NT2/D1 (cell line): Measurements from ENCODE around the gene ACOX3.
"Not testable (repeated sequence)": the region's sequence is repeated elsewhere in the genome, so short reads cannot be mapped to it uniquely, and the experiment has no call there.

Experiments
- DNase-seq: peaks from one replicate; pipeline ENCODE4 v3.0.0-alpha.2; 2011; ENCODE audit warnings: low read depth, low spot score
- H3K27me3 ChIP-seq: 2 replicates; pipeline ENCODE4 v1.6.0; 2011; ENCODE audit warnings: mild to moderate bottlenecking; ENCODE audit not compliant: insufficient read length, insufficient read depth
- H3K36me3 ChIP-seq: 2 replicates; pipeline ENCODE4 v1.6.1; 2011; ENCODE audit warnings: mild to moderate bottlenecking, low read length, mixed read lengths; ENCODE audit not compliant: insufficient read depth, insufficient read length
- H3K4me1 ChIP-seq: 2 replicates; pipeline ENCODE4 v1.5.1; 2011; ENCODE audit not compliant: insufficient read depth, insufficient read length
- H3K4me3 ChIP-seq: 2 replicates; pipeline ENCODE4 v1.5.1; 2011; ENCODE audit warnings: low read depth; ENCODE audit not compliant: insufficient read length
- H3K9ac ChIP-seq: 2 replicates; pipeline ENCODE4 v1.6.0; 2011; ENCODE audit warnings: low read depth; ENCODE audit not compliant: insufficient read length
- H3K9me3 ChIP-seq: 2 replicates; pipeline ENCODE4 v1.5.1; 2011; ENCODE audit warnings: mild to moderate bottlenecking, low read length; ENCODE audit not compliant: insufficient read depth
- SUZ12 ChIP-seq: IDR thresholded peaks from 2 replicates; pipeline ENCODE4 v1.6.1; 2011; ENCODE audit not compliant: insufficient read length, insufficient read depth; ENCODE audit errors: extremely low read depth
- YY1 ChIP-seq: IDR thresholded peaks from 2 replicates; pipeline ENCODE4 v1.6.1; 2011; ENCODE audit not compliant: insufficient read length, insufficient read depth
- ZNF274 ChIP-seq: IDR thresholded peaks from 2 replicates; pipeline ENCODE4 v1.6.1; 2011; ENCODE audit warnings: mild to moderate bottlenecking, low read depth, low read length

Gene ACOX3

GRCh38 chr4:8391972-8392371 lies 48.6 kb downstream of the ACOX3 start:
- Histone ChIP-seq H3K4me3 (no peak overlapping the region), H3K9me3 (no peaks in the 10 kb centered on the region), H3K36me3 (peaks cover 49% of the 10 kb centered on the region), H3K27me3 (no peaks in the 10 kb centered on the region), H3K4me1 (peaks cover 7% of the 10 kb centered on the region), H3K9ac (no peak overlapping the region)
- TF ChIP-seq ZNF274, result no peak
- TF ChIP-seq YY1, result no peak
- no peak for TF ChIP-seq SUZ12
- no peak for DNase-seq

- no peak overlapping the region for H3K4me3 ChIP-seq
- TF ChIP-seq YY1, result no peak
- TF ChIP-seq ZNF274, result no peak
- TF ChIP-seq SUZ12, result no peak
- no peak overlapping the region for H3K9ac ChIP-seq
Measured at GRCh38 chr4:8391071-8391470, 49.5 kb downstream of the ACOX3 start.

GRCh38 chr4:8390577-8390976 lies 49.9 kb downstream of the ACOX3 start:
- H3K9me3 ChIP-seq, result no peaks in the 10 kb centered on the region
- H3K27me3 ChIP-seq, result no peaks in the 10 kb centered on the region
- DNase-seq, result no peak
- no peak overlapping the region for H3K4me3 ChIP-seq
- TF ChIP-seq YY1, result no peak
- no peak for TF ChIP-seq SUZ12
- TF ChIP-seq ZNF274, result no peak
- H3K4me1 ChIP-seq, result peaks cover 6% of the 10 kb centered on the region
- peaks cover 53% of the 10 kb centered on the region for H3K36me3 ChIP-seq
- H3K9ac ChIP-seq, result no peak overlapping the region

More at GRCh38 chr4:8391071-8391470, 49.5 kb downstream of the ACOX3 start:
- peaks cover 6% of the 10 kb centered on the region for H3K4me1 ChIP-seq
- no peak for DNase-seq
- H3K36me3 ChIP-seq, result peaks cover 54% of the 10 kb centered on the region
- H3K9me3 ChIP-seq, result no peaks in the 10 kb centered on the region
- no peaks in the 10 kb centered on the region for H3K27me3 ChIP-seq

DNA sequence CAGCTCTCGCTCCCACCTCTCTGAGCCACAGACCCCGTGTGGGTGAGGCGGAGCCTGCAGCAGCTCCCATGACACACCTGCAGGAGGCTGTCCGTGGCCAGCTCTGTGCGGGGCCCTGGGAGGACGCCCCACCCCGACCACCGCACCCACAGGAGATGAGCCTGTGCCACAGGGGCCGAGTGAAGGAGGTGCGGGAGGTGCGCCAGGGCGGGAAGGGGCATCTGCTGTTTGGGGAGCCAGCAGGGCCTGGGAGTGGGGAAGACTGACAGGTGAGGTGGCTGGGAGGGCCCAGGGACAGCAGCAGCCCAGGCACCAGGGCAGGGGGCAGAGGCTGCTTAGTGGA lies 52.0 kb downstream of the ACOX3 start:
- TF ChIP-seq ZNF274 (no peak), YY1 (no peak), SUZ12 (no peak)
- H3K9ac ChIP-seq, result no peak overlapping the region
- peaks cover 9% of the 10 kb centered on the region for H3K4me1 ChIP-seq
- H3K4me3 ChIP-seq, result no peak overlapping the region
- DNase-seq, result no peak
- H3K9me3 ChIP-seq, result no peaks in the 10 kb centered on the region
- H3K36me3 ChIP-seq, result peaks cover 54% of the 10 kb centered on the region
- no peaks in the 10 kb centered on the region for H3K27me3 ChIP-seq

GRCh38 chr4:8387615-8388527 lies 52.7 kb downstream of the ACOX3 start:
- DNase-seq, result no peak
- peaks cover 9% of the 10 kb centered on the region for H3K4me1 ChIP-seq
- H3K9ac ChIP-seq, result no peak overlapping the region
- H3K9me3 ChIP-seq, result no peaks in the 10 kb centered on the region
- H3K36me3 ChIP-seq, result peaks cover 54% of the 10 kb centered on the region
- no peak for TF ChIP-seq SUZ12
- no peak for TF ChIP-seq ZNF274
- TF ChIP-seq YY1, result no peak
- no peaks in the 10 kb centered on the region for H3K27me3 ChIP-seq
- H3K4me3 ChIP-seq, result no peak overlapping the region

- Histone ChIP-seq H3K9ac (no peak overlapping the region), H3K36me3 (peaks cover 54% of the 10 kb centered on the region), H3K27me3 (no peaks in the 10 kb centered on the region), H3K4me3 (no peak overlapping the region), H3K9me3 (no peaks in the 10 kb centered on the region), H3K4me1 (peaks cover 7% of the 10 kb centered on the region)
- TF ChIP-seq ZNF274 (no peak), YY1 (no peak), SUZ12 (no peak)
- no peak for DNase-seq
Measured at GRCh38 chr4:8387194-8387593, 53.3 kb downstream of the ACOX3 start.

- Histone ChIP-seq H3K36me3 (peaks cover 57% of the 10 kb centered on the region), H3K9ac (no peak overlapping the region), H3K4me1 (peaks cover 7% of the 10 kb centered on the region), H3K9me3 (no peaks in the 10 kb centered on the region), H3K27me3 (no peaks in the 10 kb centered on the region), H3K4me3 (no peak overlapping the region)
- DNase-seq, result no peak
- TF ChIP-seq SUZ12, result no peak
- TF ChIP-seq ZNF274, result no peak
- TF ChIP-seq YY1, result no peak
Measured at GRCh38 chr4:8386731-8387130, 53.8 kb downstream of the ACOX3 start.

GRCh38 chr4:8386131-8386530 lies 54.4 kb downstream of the ACOX3 start:
- not testable (repeated sequence) for H3K27me3 ChIP-seq, H3K4me3 ChIP-seq, H3K9ac ChIP-seq, H3K9me3 ChIP-seq, H3K4me1 ChIP-seq, DNase-seq
- H3K36me3 ChIP-seq, result peaks cover 58% of the 10 kb centered on the region
